IMR-90 (cell line): ENCODE measurements around the gene SPECC1L. TPM values are rescaled to one million over a fixed set of nuclear protein-coding genes. Genes with fewer than 3 reads are reported as not detected.

Source experiments
- ATAC-seq: fragments of 200-7000 bp; cut with Tn5 transposase; 2 replicates; pipeline ENCODE4 v1.9.1; 2020; ENCODE audit warnings: low read depth, mild to moderate bottlenecking, moderate library complexity
- BruUV-seq: library from RNA; stranded (reverse); fragments of 400-500 nt; replicated peaks from 2 replicates; lab custom pipeline; 2021; lab: Mats Ljungman, UMichigan
- CTCF ChIA-PET: fragments of 300-600 bp; formaldehyde crosslinking; extraction: SDS; loops from one replicate; lab custom pipeline; 2021; ENCODE audit warnings: antibody characterized with exemption; lab: Yijun Ruan, JAX
- POLR2A ChIA-PET: fragments of 300-600 bp; sonication (Branson Sonifier 250); formaldehyde crosslinking; loops from one replicate; lab custom pipeline; 2022; ENCODE audit warnings: antibody characterized with exemption; ENCODE audit not compliant: unreplicated experiment; lab: Charles Lee
- DNase-seq: peaks from one replicate; pipeline ENCODE4 v3.0.0; 2013
- H2AFZ ChIP-seq: replicated peaks from 2 replicates; pipeline ENCODE3; 2013; ENCODE audit warnings: low read length, mild to moderate bottlenecking; ENCODE audit not compliant: poor library complexity
- H2AK5ac ChIP-seq: 2 replicates; pipeline ENCODE4 v1.6.1; 2013; ENCODE audit warnings: low read depth, low read length, inconsistent platforms
- H2AK9ac ChIP-seq: replicated peaks from 2 replicates; pipeline ENCODE3; 2013; ENCODE audit warnings: mild to moderate bottlenecking, low read depth, low read length, moderate library complexity; ENCODE audit not compliant: poor library complexity
- H2BK120ac ChIP-seq: 2 replicates; pipeline ENCODE4 v1.6.1; 2013; ENCODE audit warnings: low read depth, low read length, inconsistent platforms
- H2BK15ac ChIP-seq: 3 replicates; pipeline ENCODE4 v1.6.1; 2013; ENCODE audit warnings: low read depth, low read length, inconsistent platforms
- H2BK20ac ChIP-seq: 2 replicates; pipeline ENCODE4 v1.6.1; 2013; ENCODE audit warnings: low read depth, mild to moderate bottlenecking, inconsistent platforms, low read length, moderate library complexity
- H2BK5ac ChIP-seq: 2 replicates; pipeline ENCODE4 v1.6.1; 2013; ENCODE audit warnings: mild to moderate bottlenecking, low read depth, low read length, inconsistent platforms; ENCODE audit not compliant: poor library complexity, severe bottlenecking
- H3K14ac ChIP-seq: replicated peaks from 2 replicates; pipeline ENCODE4 v1.6.1; 2013; ENCODE audit warnings: low read depth, low read length, inconsistent platforms
- H3K18ac ChIP-seq: 2 replicates; pipeline ENCODE4 v1.6.1; 2013; ENCODE audit warnings: low read depth, low read length, control low read depth
- H3K23ac ChIP-seq: 2 replicates; pipeline ENCODE4 v1.6.1; 2013; ENCODE audit warnings: low read depth, low read length, inconsistent platforms
- H3K27ac ChIP-seq: 2 replicates; pipeline ENCODE4 v1.5.1; 2013; ENCODE audit warnings: mild to moderate bottlenecking, control low read depth, low read length; ENCODE audit not compliant: insufficient read depth
- H3K27me3 ChIP-seq: 2 replicates; pipeline ENCODE4 v1.6.1; 2013; ENCODE audit warnings: low read length; ENCODE audit not compliant: control insufficient read depth, insufficient read depth
- H3K36me3 ChIP-seq: 2 replicates; pipeline ENCODE4 v1.6.1; 2013; ENCODE audit warnings: low read length, mixed read lengths; ENCODE audit not compliant: control insufficient read depth, insufficient read depth
- H3K4ac ChIP-seq: 2 replicates; pipeline ENCODE4 v1.6.1; 2013; ENCODE audit warnings: low read depth, low read length, inconsistent platforms
- H3K4me1 ChIP-seq: 2 replicates; pipeline ENCODE4 v1.6.1; 2013; ENCODE audit warnings: low read length, mixed read lengths; ENCODE audit not compliant: control insufficient read depth, insufficient read depth
- H3K4me2 ChIP-seq: 2 replicates; pipeline ENCODE4 v1.6.1; 2013; ENCODE audit warnings: low read depth, mild to moderate bottlenecking, control low read depth, low read length, moderate library complexity
- H3K4me3 ChIP-seq: 2 replicates; pipeline ENCODE4 v1.5.1; 2013; ENCODE audit warnings: low read depth, mild to moderate bottlenecking, control low read depth, low read length, moderate library complexity; ENCODE audit not compliant: insufficient read depth
- H3K56ac ChIP-seq: 2 replicates; pipeline ENCODE4 v1.6.1; 2013; ENCODE audit warnings: low read length, inconsistent platforms; ENCODE audit not compliant: insufficient read depth; ENCODE audit errors: extremely low read depth
- H3K79me1 ChIP-seq, 2 experiments: 2 replicates each; pipeline ENCODE4 v1.6.1; 2013; ENCODE audit warnings: low read length in 2 of 2, inconsistent platforms in 1 of 2, low read depth in 1 of 2
- H3K9ac ChIP-seq: 2 replicates; pipeline ENCODE4 v1.6.1; 2013; ENCODE audit warnings: low read depth, low read length, control low read depth
- H3K9me1 ChIP-seq: 2 replicates; pipeline ENCODE4 v1.6.1; 2013; ENCODE audit warnings: low read length, inconsistent platforms; ENCODE audit not compliant: insufficient read depth
- H3K9me3 ChIP-seq: 2 replicates; pipeline ENCODE4 v1.6.1; 2013; ENCODE audit warnings: low read length; ENCODE audit not compliant: control insufficient read depth, insufficient read depth
- H4K20me1 ChIP-seq: 2 replicates; pipeline ENCODE4 v1.6.1; 2013; ENCODE audit warnings: low read length, inconsistent platforms; ENCODE audit not compliant: insufficient read depth
- H4K5ac ChIP-seq: 2 replicates; pipeline ENCODE4 v1.6.1; 2013; ENCODE audit warnings: mild to moderate bottlenecking, low read depth, low read length, control low read depth
- H4K8ac ChIP-seq, 2 experiments: 2 replicates each; pipeline ENCODE4 v1.6.1; 2013; ENCODE audit warnings: low read depth in 2 of 2, low read length in 2 of 2, control low read depth in 1 of 2, inconsistent platforms in 1 of 2
- H4K91ac ChIP-seq: 2 replicates; pipeline ENCODE4 v1.6.1; 2013; ENCODE audit warnings: low read depth, low read length, inconsistent platforms; ENCODE audit not compliant: insufficient read depth
- BHLHE40 ChIP-seq: fragments of 150-350 bp; IDR thresholded peaks from 2 replicates; pipeline ENCODE4 v1.6.1; 2016; ENCODE audit warnings: mild to moderate bottlenecking, low read depth, low read length
- CEBPB ChIP-seq: IDR thresholded peaks from 2 replicates; pipeline ENCODE4 v1.6.1; 2012; ENCODE audit warnings: low read depth, low read length, improper control_type of control experiment
- CHD1 ChIP-seq: IDR thresholded peaks from 2 replicates; pipeline ENCODE4 v1.6.1; 2012; ENCODE audit warnings: low read depth, low read length, improper control_type of control experiment
- MAZ ChIP-seq: IDR thresholded peaks from 2 replicates; pipeline ENCODE4 v1.6.1; 2012; ENCODE audit warnings: low read depth, mild to moderate bottlenecking, low read length, improper control_type of control experiment, moderate library complexity, borderline replicate concordance
- NFE2L2 ChIP-seq: fragments of 150-350 bp; IDR thresholded peaks from 2 replicates; pipeline ENCODE4 v1.6.1; 2016; ENCODE audit warnings: low read depth, mild to moderate bottlenecking, low read length
- POLR2A ChIP-seq: IDR thresholded peaks from 2 replicates; pipeline ENCODE4 v1.6.1; 2012; ENCODE audit warnings: mild to moderate bottlenecking, low read depth, low read length
- RCOR1 ChIP-seq: IDR thresholded peaks from 2 replicates; pipeline ENCODE4 v1.6.1; 2012; ENCODE audit warnings: mild to moderate bottlenecking, low read length, improper control_type of control experiment; ENCODE audit not compliant: insufficient replicate concordance
- RFX5 ChIP-seq: IDR thresholded peaks from 2 replicates; pipeline ENCODE4 v1.8.0; 2012; ENCODE audit warnings: low read depth, mild to moderate bottlenecking, low read length, moderate library complexity
- WGBS, 2 experiments: methylation state at CpG; one replicate each; pipeline versions ENCODE4 v1.1.5 to v1.1.7; 2013; ENCODE audit warnings: missing lambda C conversion rate in 2 of 2; ENCODE audit not compliant: insufficient read length in 1 of 2; ENCODE audit errors: extremely low coverage in 2 of 2; 5-methylcytosine and 5-hydroxymethylcytosine counted together
- dilution Hi-C: fragments of 300-500 bp; cut with HindIII; formaldehyde crosslinking; loops from one replicate; pipeline ENCODE4 v1.14.3; 2018; ENCODE audit warnings: low sequenced_read_pairs; ENCODE audit not compliant: unreplicated experiment
- in situ Hi-C: fragments of 300-500 bp; cut with MboI; formaldehyde crosslinking; loops from 3 replicates; pipeline ENCODE4 v1.14.3; 2019; ENCODE audit warnings: low sequenced_read_pairs, inconsistent platforms, mixed read lengths
- intact Hi-C: fragments of 100-400 bp; cut with micrococcal nuclease; formaldehyde crosslinking; loops from 2 replicates; pipeline ENCODE4 v1.10.0; 2022
- polyA plus RNA-seq, 3 experiments: library from polyadenylated mRNA; depleted of rRNA; stranded (reverse); fragments of >200 nt; gene quantifications; 2 replicates each; pipeline ENCODE4 v1.2.3, GENCODE V29; 2012; ENCODE audit warnings: low replicate concordance in 1 of 3
- total RNA-seq: library from RNA; depleted of rRNA; stranded (reverse); fragments of >200 nt; gene quantifications from 2 replicates; pipeline ENCODE4 v1.2.3, GENCODE V29; 2012
- TF ChIP-seq, protein P1 (sequence below): conservative IDR thresholded peaks from 2 replicates; pipeline ENCODE4 v1.5.1; 2012; ENCODE audit warnings: mild to moderate bottlenecking, low read depth, low read length, improper control_type of control experiment

Gene SPECC1L
- total and polyA plus RNA-seq, 2 of the 4 experiments (the other 2 are of a cell fraction): 18.7 to 44.1 TPM

DNA sequence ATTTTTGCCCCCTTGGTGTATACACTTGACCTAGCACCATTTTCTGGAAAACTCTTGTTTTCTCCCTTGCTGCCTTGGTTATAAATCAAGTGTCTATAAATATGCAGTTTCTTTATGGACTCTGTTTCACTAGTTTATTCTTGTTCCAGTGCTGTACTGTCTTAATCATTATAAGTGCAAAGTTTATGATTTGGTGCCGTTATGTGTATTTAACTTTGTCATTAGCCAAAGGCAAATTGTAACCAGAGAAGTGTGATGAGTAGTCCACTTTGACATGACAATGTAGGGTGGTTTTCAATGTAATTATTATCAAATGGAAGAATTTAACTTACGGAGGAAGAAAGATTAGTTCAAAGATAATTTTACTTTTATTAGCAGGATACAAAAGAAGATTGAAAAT is 40.3 kb downstream of the SPECC1L start:
- no peak overlapping the region for H2BK120ac ChIP-seq
- H4K20me1 ChIP-seq: peaks cover 64% of the 10 kb centered on the region
- H3K79me1 ChIP-seq: peaks cover 28 to 38% of the 10 kb centered on the region in 2 experiments
- H4K8ac ChIP-seq: no peak overlapping the region
- no peaks in the 10 kb centered on the region; the same call in 1 of the 2 replicates for H3K27me3 ChIP-seq
- no peak overlapping the region for H2BK15ac ChIP-seq
- peaks cover 2% of the 10 kb centered on the region; the same call in 1 of the 2 replicates for H3K9me1 ChIP-seq
- no peak overlapping the region for H2BK5ac ChIP-seq
- no peak overlapping the region for H4K91ac ChIP-seq
- H3K9me3 ChIP-seq: no peaks in the 10 kb centered on the region
- H3K4ac ChIP-seq: no peak overlapping the region
- no TSS peak for BruUV-seq
- peaks cover 15% of the 10 kb centered on the region for H3K36me3 ChIP-seq
- H3K14ac ChIP-seq: no peak overlapping the region
- TF ChIP-seq BHLHE40 (no peak), MAZ (no peak), CHD1 (no peak), RFX5 (no peak), CEBPB (no peak), RCOR1 (no peak), POLR2A (no peak), NFE2L2 (no peak)
- TF ChIP-seq, protein P1, sequence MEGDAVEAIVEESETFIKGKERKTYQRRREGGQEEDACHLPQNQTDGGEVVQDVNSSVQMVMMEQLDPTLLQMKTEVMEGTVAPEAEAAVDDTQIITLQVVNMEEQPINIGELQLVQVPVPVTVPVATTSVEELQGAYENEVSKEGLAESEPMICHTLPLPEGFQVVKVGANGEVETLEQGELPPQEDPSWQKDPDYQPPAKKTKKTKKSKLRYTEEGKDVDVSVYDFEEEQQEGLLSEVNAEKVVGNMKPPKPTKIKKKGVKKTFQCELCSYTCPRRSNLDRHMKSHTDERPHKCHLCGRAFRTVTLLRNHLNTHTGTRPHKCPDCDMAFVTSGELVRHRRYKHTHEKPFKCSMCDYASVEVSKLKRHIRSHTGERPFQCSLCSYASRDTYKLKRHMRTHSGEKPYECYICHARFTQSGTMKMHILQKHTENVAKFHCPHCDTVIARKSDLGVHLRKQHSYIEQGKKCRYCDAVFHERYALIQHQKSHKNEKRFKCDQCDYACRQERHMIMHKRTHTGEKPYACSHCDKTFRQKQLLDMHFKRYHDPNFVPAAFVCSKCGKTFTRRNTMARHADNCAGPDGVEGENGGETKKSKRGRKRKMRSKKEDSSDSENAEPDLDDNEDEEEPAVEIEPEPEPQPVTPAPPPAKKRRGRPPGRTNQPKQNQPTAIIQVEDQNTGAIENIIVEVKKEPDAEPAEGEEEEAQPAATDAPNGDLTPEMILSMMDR: no peak
- H3K18ac ChIP-seq: no peak overlapping the region
- in situ Hi-C loops (no loop called here), dilution Hi-C loops (no loop called here), intact Hi-C loops (no loop called here)
- H3K4me2 ChIP-seq: no peak overlapping the region
- CTCF ChIA-PET: no interaction called here
- no peak for ATAC-seq
- WGBS, 2 experiments: no CpG with 5 or more reads among the region's 2 CpGs
- H3K23ac ChIP-seq: no peak overlapping the region
- H3K9ac ChIP-seq: no peak overlapping the region
- H2AK9ac ChIP-seq: no peak overlapping the region
- H2AFZ ChIP-seq: no peak overlapping the region
- no peak overlapping the region for H3K4me3 ChIP-seq
- no peak overlapping the region for H4K5ac ChIP-seq
- no peak overlapping the region for H2BK20ac ChIP-seq
- DNase-seq: no peak
- POLR2A ChIA-PET: no interaction called here
- H3K4me1 ChIP-seq: peaks cover 2% of the 10 kb centered on the region
- no peak overlapping the region for H2AK5ac ChIP-seq
- no peak overlapping the region for H3K27ac ChIP-seq
- no peak overlapping the region for H3K56ac ChIP-seq
